AG10803 (cell line): ENCODE measurements around the gene OTUD3.

Source experiments
- DNase-seq: peaks from one replicate; pipeline ENCODE4 v3.0.0; 2010; ENCODE audit warnings: low read depth
- H3K4me3 ChIP-seq: 2 replicates; pipeline ENCODE4 v1.5.1; 2011; ENCODE audit warnings: mild to moderate bottlenecking, low read length, control low read depth
- CTCF ChIP-seq: conservative IDR thresholded peaks from 2 replicates; pipeline ENCODE4 v1.5.1; 2011; ENCODE audit warnings: mild to moderate bottlenecking, low read length, control low read depth, inconsistent platforms

Gene OTUD3

GRCh38 chr1:19940486-19941205, 58.5 kb downstream of the OTUD3 start:
- no peak for DNase-seq
- TF ChIP-seq CTCF = no peak
- H3K4me3 ChIP-seq = no peak overlapping the region

DNA sequence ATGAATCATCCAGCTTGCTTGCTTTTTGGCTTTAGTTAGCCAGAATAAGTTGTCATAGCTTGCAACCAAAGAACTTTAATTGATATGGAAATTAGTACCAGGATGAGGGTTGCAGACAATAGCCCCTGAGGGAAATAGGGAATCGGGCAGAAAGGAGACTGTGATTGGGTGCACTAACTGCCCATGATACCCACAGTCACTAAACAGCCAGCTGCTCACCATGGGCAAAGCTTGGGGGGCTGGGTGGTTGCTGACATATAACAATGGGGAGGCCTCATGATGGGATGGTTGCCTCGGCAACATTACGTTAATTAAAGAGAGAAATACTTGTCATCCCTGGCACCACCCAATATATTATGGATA, 59.0 kb downstream of the OTUD3 start:
- DNase-seq = no peak
- TF ChIP-seq CTCF = no peak
- H3K4me3 ChIP-seq = no peak overlapping the region

DNA sequence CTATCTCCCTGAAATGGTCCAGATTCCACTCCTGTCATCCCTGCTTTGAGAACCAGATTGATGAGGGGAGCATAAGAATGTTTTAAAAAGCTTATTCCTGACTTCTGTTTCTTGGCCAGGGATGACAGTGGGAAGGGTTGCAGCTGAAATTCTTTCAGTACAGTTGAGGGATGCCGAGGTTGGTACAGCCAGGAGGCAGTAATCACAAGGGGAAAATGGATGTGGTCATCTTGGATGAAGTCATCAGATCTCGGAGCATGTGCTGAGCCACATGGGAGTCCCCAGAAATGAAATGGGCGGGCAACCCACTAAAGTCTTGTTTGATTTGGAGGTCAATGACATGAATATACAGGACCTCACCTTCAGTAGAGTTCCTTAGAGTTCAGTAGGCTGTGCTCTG, 59.9 kb downstream of the OTUD3 start:
- DNase-seq = no peak
- TF ChIP-seq CTCF = no peak
- H3K4me3 ChIP-seq = no peak overlapping the region

GRCh38 chr1:19942657-19943056, 60.5 kb downstream of the OTUD3 start:
- TF ChIP-seq CTCF = no peak
- H3K4me3 ChIP-seq = no peak overlapping the region
- no peak for DNase-seq

DNA sequence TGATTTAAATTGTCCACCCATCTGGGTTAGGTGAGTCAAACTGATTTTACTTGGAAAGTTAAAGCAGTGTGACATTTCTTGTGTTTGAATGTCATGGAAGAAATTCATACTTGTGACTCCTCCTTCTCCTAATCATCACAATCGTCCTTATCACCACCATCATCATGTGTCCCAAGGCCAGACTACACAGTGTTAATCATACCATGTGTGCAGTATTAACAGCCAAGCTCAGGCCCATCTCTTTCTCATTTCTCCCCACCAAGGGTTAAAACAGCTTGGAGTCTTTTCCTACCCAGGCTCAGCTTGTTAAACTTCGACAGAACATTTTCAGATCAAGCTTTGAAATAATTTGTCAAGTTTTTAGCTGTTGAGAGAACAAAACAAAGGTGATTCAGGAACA, 63.7 kb downstream of the OTUD3 start:
- H3K4me3 ChIP-seq = no peak overlapping the region
- no peak for DNase-seq
- no peak for TF ChIP-seq CTCF

DNA sequence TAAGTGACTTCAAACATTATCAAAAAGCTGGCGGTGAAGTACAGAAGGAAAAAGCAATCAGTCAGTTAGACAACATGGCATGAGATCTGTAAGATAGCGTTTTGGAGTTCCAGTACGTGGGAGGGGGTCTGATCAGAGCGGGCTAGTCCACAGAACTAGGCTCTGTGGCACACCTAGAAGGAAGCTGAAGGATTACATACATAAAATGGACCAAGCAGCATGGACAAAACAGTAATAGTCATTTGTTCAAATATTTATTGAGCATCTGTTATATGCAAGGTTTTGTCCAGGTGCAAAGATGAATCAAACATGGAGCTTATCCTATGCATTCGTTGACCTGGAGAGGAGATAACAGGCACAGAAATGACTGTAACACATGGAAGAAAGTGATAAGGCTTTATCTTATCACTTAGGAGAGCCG, 64.1 kb downstream of the OTUD3 start:
- no peak for DNase-seq
- no peak overlapping the region for H3K4me3 ChIP-seq
- no peak for TF ChIP-seq CTCF

DNA sequence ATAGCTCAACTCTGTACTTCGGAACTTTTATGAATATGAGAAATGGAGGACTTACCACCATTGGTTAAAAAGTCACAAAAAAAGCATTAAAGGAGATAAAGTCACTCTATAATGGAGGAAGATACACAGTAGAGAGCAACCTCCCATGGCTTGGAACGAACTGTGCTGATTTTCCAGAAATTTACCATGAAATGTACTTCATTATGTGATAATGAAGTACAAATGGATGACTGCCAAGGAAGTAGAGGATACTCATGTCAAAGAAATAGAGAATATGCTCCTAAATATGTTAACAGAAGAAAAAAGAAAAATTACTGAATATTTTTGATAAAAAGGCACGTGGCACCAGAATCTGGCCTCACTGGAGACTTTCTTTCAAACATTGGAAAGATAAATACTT, 64.8 kb downstream of the OTUD3 start:
- DNase-seq = no peak
- TF ChIP-seq CTCF = no peak
- no peak overlapping the region for H3K4me3 ChIP-seq
